B cell (primary cell): ENCODE data around the gene TMEM158. TPM values are rescaled to one million over a fixed set of nuclear protein-coding genes. Genes with fewer than 3 reads are reported as not detected.

Source experiments
- ATAC-seq: fragments of 200-7000 bp; cut with Tn5 transposase; one replicate; pipeline ENCODE4 v1.10.0; 2021; ENCODE audit warnings: low read depth, mild to moderate bottlenecking, moderate number of reproducible peaks, moderate library complexity
- CTCF ChIA-PET: fragments of 350-600 bp; sonication (Branson Sonifier 250); formaldehyde crosslinking; loops from one replicate; lab custom pipeline; 2021; ENCODE audit warnings: antibody characterized with exemption, inconsistent platforms; lab: Charles Lee
- POLR2A ChIA-PET: fragments of 350-600 bp; sonication (Branson Sonifier 250); formaldehyde crosslinking; loops from one replicate; lab custom pipeline; 2021; ENCODE audit warnings: antibody characterized with exemption; lab: Charles Lee
- DNase-seq: peaks from one replicate; pipeline ENCODE4 v3.0.0; 2013
- H2AFZ ChIP-seq: 2 replicates; pipeline ENCODE4 v1.6.1; 2012; ENCODE audit warnings: mild to moderate bottlenecking, low read depth, low read length; ENCODE audit not compliant: insufficient read depth, poor library complexity, severe bottlenecking
- H3K27ac ChIP-seq, 2 donors: 1 replicate in 1 of 2; 2 replicates in 1 of 2; pipeline ENCODE4 v1.5.1; 2012 to 2013; ENCODE audit warnings: low read length in 2 of 2, mild to moderate bottlenecking in 2 of 2, moderate library complexity in 1 of 2
- H3K27me3 ChIP-seq, 4 experiments: fragments of 200-600 bp in 1 of 4; sonication (generic) in 1 of 4; replicated peaks in 1 of 4; 1 replicate in 2 of 4; 2 replicates in 2 of 4; pipeline versions ENCODE4 v1.6.1 to v1.7.0; 2013 to 2016; ENCODE audit warnings: low read length in 3 of 4, mild to moderate bottlenecking in 2 of 4, mixed read lengths in 1 of 4, moderate library complexity in 1 of 4; ENCODE audit not compliant: insufficient read depth in 4 of 4, control insufficient read depth in 3 of 4; ENCODE audit errors: control extremely low read depth in 1 of 4
- H3K36me3 ChIP-seq, 2 experiments: replicated peaks in 1 of 2; 1 replicate in 1 of 2; 2 replicates in 1 of 2; pipeline versions ENCODE4 v1.6.1 to v1.7.1; 2013; ENCODE audit warnings: low read length in 1 of 2; ENCODE audit not compliant: insufficient read depth in 2 of 2, control insufficient read depth in 1 of 2; ENCODE audit errors: control extremely low read depth in 1 of 2, extremely low read depth in 1 of 2
- H3K4me1 ChIP-seq, 2 donors: fragments of 200-600 bp in 1 of 2; sonication (generic) in 1 of 2; 1 replicate in 1 of 2; 2 replicates in 1 of 2; pipeline versions ENCODE4 v1.5.1 to v1.6.1; 2013 to 2017; ENCODE audit warnings: low read length in 2 of 2; ENCODE audit not compliant: control insufficient read depth in 2 of 2, insufficient read depth in 2 of 2
- H3K4me2 ChIP-seq: replicated peaks from 2 replicates; pipeline ENCODE3; 2012; ENCODE audit warnings: mild to moderate bottlenecking, low read depth, low read length; ENCODE audit not compliant: poor library complexity, severe bottlenecking
- H3K4me3 ChIP-seq, 5 experiments: fragments of 200-600 bp in 1 of 5; sonication (generic) in 1 of 5; 1 replicate in 3 of 5; 2 replicates in 2 of 5; pipeline versions ENCODE4 v1.5.1 to v1.7.0; 2011 to 2016; ENCODE audit warnings: low read length in 4 of 5, mild to moderate bottlenecking in 4 of 5, low read depth in 2 of 5, control low read depth in 1 of 5, moderate library complexity in 1 of 5; ENCODE audit not compliant: insufficient read depth in 1 of 5; ENCODE audit errors: control extremely low read depth in 1 of 5, extremely low read depth in 1 of 5
- H3K79me2 ChIP-seq: fragments of 200-600 bp; sonication (generic); one replicate; pipeline ENCODE4 v1.6.0; 2016; ENCODE audit warnings: low read length; ENCODE audit not compliant: control insufficient read depth, insufficient read depth
- H3K9ac ChIP-seq: fragments of 200-600 bp; sonication (generic); 2 replicates; pipeline ENCODE4 v1.6.1; 2017; ENCODE audit warnings: mild to moderate bottlenecking, low read length, moderate library complexity
- H3K9me3 ChIP-seq, 3 donors: one replicate each; pipeline versions ENCODE4 v1.6.1 to v1.7.1; 2013; ENCODE audit warnings: low read length in 2 of 3; ENCODE audit not compliant: control insufficient read depth in 2 of 3, insufficient read depth in 1 of 3; ENCODE audit errors: control extremely low read depth in 1 of 3
- H4K20me1 ChIP-seq: 2 replicates; pipeline ENCODE4 v1.6.0; 2012; ENCODE audit warnings: mild to moderate bottlenecking, low read length; ENCODE audit not compliant: insufficient read depth, control insufficient read depth, poor library complexity, severe bottlenecking
- H3K27ac Mint-ChIP-seq: one replicate; pipeline ENCODE4 v1.8.0; 2021; ENCODE audit warnings: mixed read lengths
- H3K27me3 Mint-ChIP-seq: one replicate; pipeline ENCODE4 v1.8.0; 2021; ENCODE audit warnings: mixed read lengths
- H3K4me1 Mint-ChIP-seq: one replicate; pipeline ENCODE4 v1.8.0; 2021; ENCODE audit warnings: mixed read lengths
- H3K4me3 Mint-ChIP-seq: one replicate; pipeline ENCODE4 v1.8.0; 2021; ENCODE audit warnings: mixed read lengths
- H3K9me3 Mint-ChIP-seq: one replicate; pipeline ENCODE4 v1.8.0; 2022; ENCODE audit warnings: mixed read lengths; ENCODE audit not compliant: insufficient read depth
- EZH2 ChIP-seq: IDR thresholded peaks from 2 replicates; pipeline ENCODE4 v1.6.1; 2012; ENCODE audit warnings: borderline replicate concordance, low read depth, mild to moderate bottlenecking, moderate library complexity, low read length; ENCODE audit not compliant: insufficient read depth, poor library complexity, severe bottlenecking
- WGBS: methylation state at CpG from one replicate; pipeline ENCODE4 v1.1.5; 2013; ENCODE audit warnings: missing lambda C conversion rate; ENCODE audit not compliant: insufficient coverage; 5-methylcytosine and 5-hydroxymethylcytosine counted together
- intact Hi-C: fragments of 100-400 bp; cut with micrococcal nuclease; formaldehyde crosslinking; loops from one replicate; pipeline ENCODE4 v1.10.0; 2022
- polyA plus RNA-seq: library from polyadenylated mRNA; depleted of rRNA; stranded (reverse); fragments of >200 nt; gene quantifications from 2 replicates; pipeline ENCODE4 v1.2.3, GENCODE V29; 2012
- total RNA-seq, 2 donors: library from RNA; stranded (reverse); fragments of 120-200 nt in 1 of 2; gene quantifications; 1 replicate in 1 of 2; 2 replicates in 1 of 2; pipeline versions ENCODE4 v1.2.3 to v1.2.4, GENCODE V29; 2013 to 2022
- TF ChIP-seq, protein P1 (sequence below): fragments of 200-600 bp; IDR thresholded peaks from one replicate; pipeline ENCODE4 v1.8.0; 2022; ENCODE audit warnings: antibody characterized with exemption, mild to moderate bottlenecking

TMEM158 gene
- total and polyA plus RNA-seq, 2 donors (not counting 1 experiment from before 2014, with no cell fraction given): not detected

DNA sequence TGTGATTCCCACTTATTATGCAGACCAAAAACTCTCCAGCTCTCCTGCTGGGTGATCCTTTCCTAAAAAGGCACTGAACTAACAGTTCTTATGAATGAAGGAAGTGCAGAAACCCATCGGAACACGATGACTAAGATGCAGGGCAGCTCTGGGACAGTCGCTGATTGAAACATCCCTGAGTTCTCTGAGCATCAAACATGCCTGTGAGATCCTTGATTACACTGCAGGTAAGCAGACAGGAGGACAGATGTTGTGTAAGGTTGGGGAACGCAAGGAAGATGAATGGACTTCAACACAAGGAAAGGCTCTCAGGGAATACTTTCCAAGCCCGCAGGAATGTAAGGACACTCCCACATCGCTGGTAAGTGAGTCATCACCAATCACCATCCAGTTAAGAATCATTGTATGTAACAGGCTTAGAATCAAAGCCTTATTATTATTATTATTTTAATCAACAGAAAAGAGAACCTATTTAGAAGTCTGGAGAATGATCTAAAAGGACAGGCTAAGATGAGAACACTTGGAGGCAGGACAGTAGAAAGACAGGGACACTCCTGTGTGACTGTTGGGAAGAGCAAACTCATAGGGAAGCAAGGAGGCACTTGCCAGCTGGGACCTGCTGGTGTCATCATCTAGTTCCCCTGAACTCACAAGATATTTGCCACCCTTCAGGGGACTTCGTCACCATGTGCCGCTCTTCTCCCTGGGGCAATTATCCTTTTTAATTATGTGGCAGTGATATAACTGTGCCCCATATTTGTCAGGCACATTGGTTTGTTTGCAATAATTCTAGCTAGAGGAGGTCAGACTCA, 26.0 kb downstream of the TMEM158 start:
- no peak for ATAC-seq
- Histone ChIP-seq H3K27ac (no peak overlapping the region), H3K4me1 (no peaks in the 10 kb centered on the region), H4K20me1 (no peaks in the 10 kb centered on the region), H3K36me3 (no peaks in the 10 kb centered on the region), H3K4me3 (no peak overlapping the region), H3K79me2 (no peaks in the 10 kb centered on the region), H3K4me2 (no peak overlapping the region), H2AFZ (no peak overlapping the region), H3K27me3 (peaks cover 0 to 16% (median 1%) of the 10 kb centered on the region in 4 experiments), H3K9ac (no peak overlapping the region), H3K9me3 (peaks cover 0 to 1% (median 0%) of the 10 kb centered on the region in 3 donors)
- Mint-ChIP-seq H3K4me1 (no peaks in the 10 kb centered on the region), H3K9me3 (no peaks in the 10 kb centered on the region), H3K27me3 (peaks cover 43% of the 10 kb centered on the region), H3K4me3 (no peak overlapping the region), H3K27ac (no peak overlapping the region)
- TF ChIP-seq, protein P1, sequence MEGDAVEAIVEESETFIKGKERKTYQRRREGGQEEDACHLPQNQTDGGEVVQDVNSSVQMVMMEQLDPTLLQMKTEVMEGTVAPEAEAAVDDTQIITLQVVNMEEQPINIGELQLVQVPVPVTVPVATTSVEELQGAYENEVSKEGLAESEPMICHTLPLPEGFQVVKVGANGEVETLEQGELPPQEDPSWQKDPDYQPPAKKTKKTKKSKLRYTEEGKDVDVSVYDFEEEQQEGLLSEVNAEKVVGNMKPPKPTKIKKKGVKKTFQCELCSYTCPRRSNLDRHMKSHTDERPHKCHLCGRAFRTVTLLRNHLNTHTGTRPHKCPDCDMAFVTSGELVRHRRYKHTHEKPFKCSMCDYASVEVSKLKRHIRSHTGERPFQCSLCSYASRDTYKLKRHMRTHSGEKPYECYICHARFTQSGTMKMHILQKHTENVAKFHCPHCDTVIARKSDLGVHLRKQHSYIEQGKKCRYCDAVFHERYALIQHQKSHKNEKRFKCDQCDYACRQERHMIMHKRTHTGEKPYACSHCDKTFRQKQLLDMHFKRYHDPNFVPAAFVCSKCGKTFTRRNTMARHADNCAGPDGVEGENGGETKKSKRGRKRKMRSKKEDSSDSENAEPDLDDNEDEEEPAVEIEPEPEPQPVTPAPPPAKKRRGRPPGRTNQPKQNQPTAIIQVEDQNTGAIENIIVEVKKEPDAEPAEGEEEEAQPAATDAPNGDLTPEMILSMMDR: no peak
- no peak for TF ChIP-seq EZH2
- no peak for DNase-seq
- ChIA-PET POLR2A (interaction anchor here (0.6 kb wide), 1 partner anchor 103 kb away, joined by 9 read pairs; no protein-coding TSS in a partner anchor), CTCF (interaction anchor here (1.3 kb wide), 1 partner anchor 10 kb away, joined by 7 read pairs; no protein-coding TSS in a partner anchor)
- intact Hi-C loops: no loop called here
- WGBS: 94% methylated on average over 3 of the region's 8 CpGs
